Activated CD4-positive, alpha-beta T cell treated with anti-CD3 and anti-CD28 coated beads for 24 hours (primary cell): ENCODE results near the gene IL13.
"Not testable (repeated sequence)": the region's sequence is repeated elsewhere in the genome, so short reads cannot be mapped to it uniquely, and the experiment has no call there.

Experiments used
- DNase-seq, 2 donors: peaks; one replicate each; pipeline ENCODE4 v3.0.0-alpha.2; 2020; ENCODE audit warnings: low read depth in 2 of 2

Gene IL13

GRCh38 chr5:132657676-132658380, at the start of gene IL13:
IL13 (plus strand) TSS chr5:132658173; CDS start chr5:132658187, 14 bp downstream.
- DNase-seq = no peak

DNA sequence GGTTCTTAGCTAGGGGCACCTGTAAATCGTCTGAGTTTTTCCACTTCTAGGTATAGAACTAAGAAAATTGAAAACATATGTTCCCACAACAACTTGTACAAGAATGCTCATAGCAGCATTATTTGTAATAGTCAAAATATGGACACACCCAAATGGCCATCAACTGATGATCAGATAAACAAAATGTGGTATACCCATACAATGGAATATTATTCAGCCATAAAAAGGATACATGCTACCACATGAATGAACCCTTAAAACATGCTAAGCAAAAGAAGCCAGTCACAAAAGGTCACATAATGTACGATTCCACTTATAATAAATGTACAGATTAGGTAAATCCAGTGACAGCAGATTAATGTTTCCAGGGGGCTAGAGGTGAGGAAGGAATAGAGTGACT, 46.0 kb upstream of the IL13 start:
- no peak for DNase-seq

DNA sequence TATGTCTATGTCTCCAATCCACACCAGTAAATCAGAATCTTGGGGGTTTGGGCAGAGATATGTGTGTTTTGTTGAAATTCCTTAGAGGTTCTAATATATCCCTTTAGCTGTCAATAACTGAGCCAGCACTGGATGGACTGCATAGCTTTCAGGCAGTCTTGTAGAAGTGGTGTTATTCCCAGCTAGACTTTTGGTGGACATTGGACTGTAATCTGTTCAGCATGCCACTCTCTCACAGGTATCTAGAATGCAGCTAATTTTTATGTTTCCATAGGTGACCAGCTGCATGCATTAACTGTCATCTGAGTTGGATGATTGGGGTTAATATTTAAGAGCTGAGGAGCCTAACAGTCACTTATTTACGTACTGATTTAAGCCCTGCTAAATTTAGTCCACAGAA, 45.1 kb upstream of the IL13 start:
- no peak for DNase-seq

GRCh38 chr5:132621699-132622098, 36.3 kb upstream of the IL13 start:
- DNase-seq = no peak

- no peak for DNase-seq
Observed at GRCh38 chr5:132622608-132623007, 35.4 kb upstream of the IL13 start.

DNA sequence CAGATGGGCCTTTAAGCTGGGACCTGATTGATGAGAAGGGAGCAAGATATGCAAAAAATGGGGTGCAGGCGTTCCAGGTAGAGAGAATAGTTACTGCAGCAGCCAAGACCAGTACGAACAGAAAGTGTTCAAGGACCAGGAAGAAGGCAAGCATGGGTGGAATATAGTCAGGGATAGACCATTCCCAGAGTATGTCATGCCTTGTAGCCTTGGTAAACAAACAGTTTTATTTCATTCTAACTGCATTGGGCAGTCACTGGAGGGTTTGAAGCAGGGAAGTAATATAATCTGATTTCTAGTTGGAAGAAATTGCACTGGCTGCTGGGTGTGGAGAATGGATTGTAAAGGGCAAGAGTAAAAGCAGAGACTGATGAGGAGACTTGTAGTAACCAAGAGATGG, 30.5 kb upstream of the IL13 start:
- no peak for DNase-seq

DNA sequence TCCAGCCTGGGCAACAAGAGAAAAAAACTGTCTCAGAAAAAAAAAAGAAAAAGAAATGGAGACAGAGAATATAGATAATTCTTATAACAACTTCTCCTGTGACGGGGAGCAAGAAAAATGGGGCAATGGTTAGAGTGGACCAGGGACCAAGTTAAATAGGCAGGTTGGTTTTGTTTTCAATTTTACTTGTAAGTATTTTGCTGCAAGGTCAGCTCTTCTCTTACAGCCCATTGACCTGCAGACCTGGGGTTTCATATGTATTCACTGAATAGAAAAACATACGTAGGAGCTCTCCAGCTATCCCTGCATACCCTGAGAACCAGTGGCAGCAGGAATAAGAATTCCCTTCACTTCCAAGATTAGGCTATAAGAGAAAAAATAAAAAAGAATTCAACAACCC, 29.2 kb upstream of the IL13 start:
- no peak for DNase-seq

DNA sequence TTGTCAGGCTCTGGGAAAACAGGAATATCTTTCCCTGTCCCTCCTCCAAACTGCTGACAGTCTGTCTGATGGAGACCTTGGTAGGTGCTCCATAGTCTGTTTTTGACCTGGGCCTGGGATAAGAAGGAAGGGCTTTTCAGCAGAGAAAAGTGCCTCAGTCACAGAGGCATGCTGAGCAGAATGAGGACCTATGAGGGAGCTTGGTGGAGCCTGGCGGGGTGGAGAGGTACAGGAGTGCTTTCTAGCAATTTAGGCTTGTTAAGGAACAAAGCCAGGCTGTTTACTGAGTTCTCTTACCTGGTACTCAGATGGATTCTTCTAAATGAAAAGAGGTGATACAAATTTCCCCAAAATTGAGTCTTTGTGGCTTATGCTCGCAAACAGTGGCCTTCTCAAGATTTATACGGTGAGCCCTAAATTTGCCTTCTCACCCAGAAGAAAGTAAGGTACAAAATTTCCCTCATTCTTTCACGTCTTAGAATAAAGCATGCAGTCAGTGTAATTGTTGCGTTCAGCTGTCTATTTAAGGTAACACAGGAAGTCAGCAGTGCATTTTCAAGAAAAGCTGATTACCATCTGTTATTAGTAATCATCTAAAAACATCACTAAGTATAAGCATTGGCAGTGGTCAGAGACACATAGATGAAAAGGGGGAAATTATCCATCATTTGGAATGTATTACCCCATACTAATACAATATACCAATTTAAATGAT, 28.6 kb upstream of the IL13 start:
- no peak for DNase-seq

DNA sequence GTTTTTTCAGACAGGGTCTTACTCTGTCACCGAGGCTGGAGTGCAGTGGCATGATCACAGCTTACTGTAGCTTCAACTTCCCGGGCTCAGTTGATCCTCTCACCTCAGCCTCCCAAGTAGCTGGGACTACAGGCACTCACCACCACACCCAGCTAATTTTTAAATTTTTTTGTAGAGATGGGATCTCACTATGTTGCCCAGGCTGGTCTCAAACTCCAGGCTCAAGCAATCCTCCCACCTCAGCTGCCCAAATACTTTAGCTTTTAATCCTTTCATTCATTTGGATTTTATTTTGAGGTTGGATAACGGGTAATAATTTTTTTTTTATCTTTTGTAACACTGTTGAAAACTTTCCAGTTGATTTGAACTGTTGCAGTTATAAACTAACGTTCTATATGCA, 24.4 kb upstream of the IL13 start:
- DNase-seq = not testable (repeated sequence)

DNA sequence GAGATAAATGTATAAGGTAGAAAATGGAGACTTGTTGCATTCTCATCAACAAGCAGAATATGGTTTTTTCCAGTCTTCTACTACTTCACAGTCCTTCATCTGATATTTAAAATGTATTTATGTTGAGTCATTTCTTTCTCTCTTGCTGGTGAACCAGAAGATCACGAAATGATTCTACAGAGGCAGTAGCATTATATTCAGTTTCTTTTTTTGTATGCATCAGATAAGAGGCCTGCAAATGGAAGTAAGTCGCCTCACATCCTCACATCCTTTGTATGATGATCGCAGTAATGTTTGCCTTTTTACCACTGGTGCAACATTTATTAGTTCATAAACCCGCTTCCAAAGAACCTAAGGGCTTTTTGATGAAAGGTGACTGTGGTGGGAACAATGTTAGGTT, 22.1 kb upstream of the IL13 start:
- DNase-seq = no peak

DNA sequence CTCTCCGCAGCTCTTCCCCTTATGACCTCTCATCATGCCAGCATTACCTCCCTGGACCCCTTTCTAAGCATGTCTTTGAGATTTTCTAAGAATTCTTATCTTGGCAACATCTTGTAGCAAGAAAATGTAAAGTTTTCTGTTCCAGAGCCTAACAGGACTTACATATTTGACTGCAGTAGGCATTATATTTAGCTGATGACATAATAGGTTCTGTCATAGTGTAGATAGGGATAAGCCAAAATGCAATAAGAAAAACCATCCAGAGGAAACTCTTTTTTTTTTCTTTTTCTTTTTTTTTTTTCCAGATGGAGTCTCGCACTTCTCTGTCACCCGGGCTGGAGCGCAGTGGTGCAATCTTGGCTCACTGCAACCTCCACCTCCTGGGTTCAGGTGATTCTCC, 20.7 kb upstream of the IL13 start:
- DNase-seq = no peak

GRCh38 chr5:132639706-132640130, 18.3 kb upstream of the IL13 start:
- DNase-seq = no peak

DNA sequence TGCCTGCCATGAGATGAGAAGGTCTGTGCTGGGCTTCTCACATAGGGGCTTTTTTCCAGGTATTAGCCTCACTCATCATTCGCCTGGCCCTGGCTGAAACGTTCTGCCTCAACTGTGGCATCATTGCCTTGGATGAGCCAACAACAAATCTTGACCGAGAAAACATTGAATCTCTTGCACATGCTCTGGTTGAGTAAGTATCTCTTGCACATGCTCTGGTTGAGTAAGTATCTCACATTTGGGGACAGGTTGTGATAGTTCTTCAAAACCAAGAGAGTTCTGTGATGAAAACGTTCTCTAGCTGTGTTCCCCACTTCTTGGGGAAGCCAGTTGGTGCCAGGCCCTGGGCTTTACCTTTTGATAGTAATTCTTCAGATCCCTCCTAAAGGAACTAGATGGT, 17.4 kb upstream of the IL13 start:
- no peak for DNase-seq

DNA sequence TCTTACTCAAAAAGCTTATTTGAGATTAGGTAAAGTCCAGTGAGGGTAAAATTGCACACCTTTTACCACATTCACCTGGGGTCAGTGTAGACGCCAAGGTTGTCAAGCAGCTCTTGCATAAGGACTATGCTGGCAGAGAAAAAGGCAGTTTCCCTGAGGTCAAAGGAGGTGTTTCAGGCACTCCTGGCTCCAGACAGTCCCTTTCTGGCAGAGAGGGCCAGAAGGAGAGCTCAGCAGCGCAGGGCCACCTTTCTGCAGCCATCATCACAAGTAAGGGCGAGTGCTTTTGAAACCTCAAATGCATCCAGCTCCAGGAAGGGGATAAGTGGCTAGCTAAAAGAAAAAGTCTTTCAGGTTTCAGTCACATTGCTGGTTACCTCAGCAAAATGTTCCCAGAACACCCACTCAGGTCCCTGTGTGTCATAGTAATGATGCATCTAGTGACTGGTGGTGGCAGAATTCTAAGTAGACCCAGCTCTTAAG, 16.7 kb upstream of the IL13 start:
- peak in 1 of 2 donors; percentile 13 for DNase-seq

GRCh38 chr5:132641841-132642240, 16.1 kb upstream of the IL13 start:
- DNase-seq = no peak

DNA sequence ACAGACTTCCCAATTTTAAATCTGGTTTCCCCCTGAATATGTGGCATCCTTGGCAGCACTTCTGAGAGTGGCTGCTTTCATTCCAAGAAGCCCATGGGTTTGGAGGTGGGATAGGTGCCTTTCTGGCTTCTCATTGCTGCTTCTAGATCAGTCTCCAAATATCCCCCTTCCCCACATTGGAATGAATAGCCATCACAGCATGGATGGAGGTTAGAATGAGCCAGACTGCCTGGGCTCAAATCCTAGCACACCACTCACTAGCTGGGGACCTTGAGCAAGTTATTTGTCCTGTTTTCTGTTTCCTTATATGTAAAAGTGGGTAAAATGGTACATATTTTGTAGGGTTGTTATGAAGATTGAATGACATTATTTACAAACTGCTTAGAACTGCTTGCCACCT, 13.8 kb upstream of the IL13 start:
- DNase-seq = no peak

GRCh38 chr5:132646583-132647266, 11.2 kb upstream of the IL13 start:
- no peak for DNase-seq

- no peak for DNase-seq
Observed at GRCh38 chr5:132647473-132647872, 10.5 kb upstream of the IL13 start.

DNA sequence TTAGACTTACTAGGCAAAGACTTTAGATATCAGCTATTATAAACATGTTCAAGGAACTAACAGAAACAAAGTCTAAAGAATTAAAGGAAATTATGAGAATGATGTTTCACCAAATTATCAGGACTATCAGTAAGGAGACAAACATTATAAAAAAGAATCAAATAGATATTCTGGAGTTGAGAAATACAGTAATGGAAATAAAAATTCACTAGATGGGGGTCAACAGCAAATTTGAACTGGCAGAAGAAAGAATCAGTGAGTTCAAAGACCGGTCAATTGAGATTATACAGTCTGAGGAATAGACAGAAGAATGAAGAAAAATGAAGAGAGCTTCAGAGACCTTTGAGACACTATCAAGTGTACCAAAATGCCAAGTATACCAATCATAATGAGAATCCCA, 9.6 kb upstream of the IL13 start:
- no peak for DNase-seq

GRCh38 chr5:132651838-132652469, 6.0 kb upstream of the IL13 start:
- DNase-seq = no peak

DNA sequence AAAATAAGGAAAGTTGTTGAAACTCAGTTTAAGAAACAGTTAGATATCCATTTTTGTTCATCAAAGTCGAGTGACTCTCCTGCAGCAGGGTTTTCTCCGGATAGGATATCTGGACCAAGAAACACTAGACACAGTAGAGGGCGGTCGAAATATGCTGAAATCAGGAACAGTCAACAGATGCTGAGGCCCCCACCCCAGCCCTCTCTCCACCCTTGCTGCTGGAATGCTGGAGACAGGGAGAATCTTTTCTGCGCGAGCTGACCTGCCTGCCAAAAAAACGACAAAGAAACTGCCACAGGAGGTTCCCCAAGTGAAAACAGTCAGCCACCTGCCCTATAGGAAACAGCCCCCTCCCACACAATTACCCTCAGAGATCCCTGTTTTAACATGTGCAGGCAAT, 4.3 kb upstream of the IL13 start:
- DNase-seq = no peak
